ENCODE measurements around the gene CD52. TPM values are rescaled to one million over a fixed set of nuclear protein-coding genes. Genes with fewer than 3 reads are reported as not detected.
A peak's percentile ranks its signal among the peaks of the same experiment; 100 is the strongest.

The CD52 gene
- total and polyA plus RNA-seq, 7 donors = 2.1 to 4.2 (median 3.9) TPM

GRCh38 chr1:26297791-26298124 is 20.0 kb upstream of the CD52 start:
- 72 to 76% (median 76%) methylated on average over 6 of the region's 6 CpGs for WGBS, 3 donors
- H3K27me3 ChIP-seq (ENCODE audit: insufficient read depth in 3 of 3, low read length in 2 of 3) = no peaks in the 10 kb centered on the region

DNA sequence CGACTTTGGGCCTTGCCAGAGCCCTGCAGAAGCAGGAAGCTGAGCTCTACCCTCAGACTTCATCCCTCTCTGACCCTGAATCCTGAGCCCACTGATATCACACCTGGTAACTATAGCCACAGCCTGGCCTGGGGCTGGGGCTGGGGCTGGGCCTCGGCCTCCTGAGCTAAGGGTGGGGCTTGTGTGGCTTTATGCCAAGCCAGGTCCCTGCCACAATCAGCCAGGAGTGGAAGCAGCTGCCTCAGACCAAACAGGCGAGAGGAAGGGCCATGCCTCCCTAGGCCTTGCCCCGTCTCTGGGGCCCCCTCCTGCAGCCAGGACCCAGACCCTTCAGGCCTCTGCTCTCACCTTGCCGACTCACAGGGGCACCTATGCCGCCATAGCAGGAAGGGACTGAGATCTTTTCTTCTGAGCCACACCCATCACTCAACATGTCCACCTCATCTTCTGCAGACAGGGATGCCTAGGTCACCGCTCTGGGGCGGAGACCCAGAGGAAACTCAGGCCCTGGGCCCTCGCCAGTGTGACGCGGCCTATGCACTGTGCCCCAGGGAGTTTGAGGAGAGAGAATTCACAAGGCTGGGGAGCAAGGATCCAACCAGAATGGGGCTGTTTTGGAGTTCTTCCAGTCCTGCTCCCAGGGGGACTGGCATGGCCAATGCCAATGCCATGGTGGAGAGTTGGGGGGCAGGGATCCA is 17.0 kb upstream of the CD52 start:
- Histone ChIP-seq H3K27ac (no peak overlapping the region), H3K9me3 (no peaks in the 10 kb centered on the region), H3K36me3 (ENCODE audit: insufficient read depth in 1 of 2, low read depth in 1 of 2) (no peaks in the 10 kb centered on the region), H3K4me3 (no peak overlapping the region), H3K27me3 (ENCODE audit: insufficient read depth in 3 of 3, low read length in 2 of 3) (no peaks in the 10 kb centered on the region), H3K4me1 (peaks cover 6% of the 10 kb centered on the region)
- TF ChIP-seq CTCF (IDR thresholded peaks at IDR 0.05) = no peak
- intact Hi-C loops (cut with DNase I) = no loop called here
- ATAC-seq (no peak), DNase-seq (peak in 1 of 2 donors; percentile 42)
- 84 to 89% (median 85%) methylated on average over 11 of the region's 11 CpGs for WGBS, 3 donors

More at GRCh38 chr1:26297791-26298124, 20.0 kb upstream of the CD52 start:
- DNase-seq (no peak), ATAC-seq (no peak)
- Histone ChIP-seq H3K9me3 (no peaks in the 10 kb centered on the region), H3K4me1 (no peaks in the 10 kb centered on the region), H3K4me3 (no peak overlapping the region), H3K27ac (no peak overlapping the region), H3K36me3 (ENCODE audit: insufficient read depth in 1 of 2, low read depth in 1 of 2) (no peaks in the 10 kb centered on the region)
- intact Hi-C loops (cut with DNase I) = no loop called here
- TF ChIP-seq CTCF (IDR thresholded peaks at IDR 0.05) = no peak

- peaks cover 13% of the 10 kb centered on the region for H3K4me1 ChIP-seq
- H3K9me3 ChIP-seq = no peaks in the 10 kb centered on the region
- H3K27me3 ChIP-seq (ENCODE audit: insufficient read depth in 3 of 3, low read length in 2 of 3) = no peaks in the 10 kb centered on the region
- H3K4me3 ChIP-seq = no peak overlapping the region
- no peak for ATAC-seq
- TF ChIP-seq CTCF (IDR thresholded peaks at IDR 0.05) = no peak
- WGBS, 3 donors = 55 to 61% (median 57%) methylated on average over 8 of the region's 8 CpGs
- intact Hi-C loops (cut with DNase I) = no loop called here
- H3K36me3 ChIP-seq (ENCODE audit: insufficient read depth in 1 of 2, low read depth in 1 of 2) = no peaks in the 10 kb centered on the region
- peak; percentile 46 to 70 for DNase-seq
- no peak overlapping the region for H3K27ac ChIP-seq
These were observed 14.9 kb upstream of the CD52 start for GRCh38 chr1:26302733-26303405.

DNA sequence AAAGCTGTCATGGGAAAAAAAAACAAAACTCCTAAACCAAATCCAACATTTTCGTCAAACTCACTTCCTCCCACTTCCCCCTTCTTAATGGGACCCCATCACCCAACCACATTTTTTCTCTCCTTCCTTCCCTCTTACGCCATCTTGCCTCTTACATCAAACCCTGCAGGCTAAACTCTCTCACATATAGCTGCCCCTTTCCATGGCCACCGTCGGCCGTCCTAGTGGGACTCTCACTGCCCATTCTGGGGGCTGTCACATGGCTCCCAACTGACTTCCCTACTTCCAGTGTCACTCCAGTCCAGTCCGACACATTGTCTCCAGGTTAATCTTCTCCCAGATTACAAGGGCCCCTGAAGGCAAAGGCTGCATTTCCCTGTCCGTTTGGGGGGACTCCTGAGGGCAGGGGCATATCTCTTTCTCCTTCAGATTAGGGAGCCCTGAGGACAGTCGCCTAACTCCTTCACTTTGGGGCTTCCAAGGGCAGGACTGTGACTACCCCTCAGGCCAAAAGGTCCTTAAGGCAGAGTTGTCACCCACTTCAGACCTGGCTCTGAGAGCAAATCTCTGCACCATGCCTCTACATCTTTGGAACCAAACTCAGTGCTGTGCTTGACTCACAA is 12.0 kb upstream of the CD52 start:
- TF ChIP-seq CTCF (IDR thresholded peaks at IDR 0.05) = no peak
- H3K27me3 ChIP-seq (ENCODE audit: insufficient read depth in 3 of 3, low read length in 2 of 3) = no peaks in the 10 kb centered on the region

More for the DNA sequence above, 12.0 kb upstream of the CD52 start:
- no peaks in the 10 kb centered on the region for H3K36me3 ChIP-seq (ENCODE audit: insufficient read depth in 1 of 2, low read depth in 1 of 2)
- H3K9me3 ChIP-seq = no peaks in the 10 kb centered on the region
- WGBS, 3 donors = 39 to 48% (median 44%) methylated on average over 8 of the region's 8 CpGs
- DNase-seq (no peak), ATAC-seq (no peak)
- H3K4me3 ChIP-seq = peak overlapping the region; percentile 95
- peak overlapping the region; percentile 36 for H3K27ac ChIP-seq
- intact Hi-C loops (cut with DNase I) = no loop called here
- peaks cover 13% of the 10 kb centered on the region for H3K4me1 ChIP-seq

All from psoas muscle (tissue), 8 donors.